ENCODE measurements around the gene TEX38. TPM values are rescaled to one million over a fixed set of nuclear protein-coding genes. Genes with fewer than 3 reads are reported as not detected.
A peak's percentile ranks its signal among the peaks of the same experiment; 100 is the strongest.
"Not testable (repeated sequence)": the region's sequence is repeated elsewhere in the genome, so short reads cannot be mapped to it uniquely, and the experiment has no call there.

Gene TEX38
- total RNA-seq, 4 donors from 2014 or later: not detected

DNA sequence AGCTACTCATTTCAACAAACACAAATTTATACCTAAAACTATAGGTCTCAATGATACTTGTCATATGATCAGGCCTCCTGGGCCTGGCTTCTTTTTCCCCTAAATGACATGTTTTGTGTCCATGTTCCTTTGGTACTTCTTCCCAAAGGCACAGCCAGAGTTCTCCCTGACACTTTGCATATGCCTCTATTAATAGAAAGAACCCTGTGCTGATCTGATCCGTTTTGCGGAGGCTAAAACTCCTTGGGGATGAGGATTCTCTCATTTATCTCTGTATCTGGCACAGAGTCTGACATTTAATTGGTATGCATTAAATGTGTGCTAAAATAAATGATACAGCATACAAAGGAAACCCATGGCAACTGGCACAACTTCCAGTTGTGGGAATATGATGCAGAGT is 15.0 kb upstream of the TEX38 start:
- no peak for DNase-seq
- peaks cover 0 to 23% (median 14%) of the 10 kb centered on the region in 4 donors for H3K4me1 ChIP-seq
- TF ChIP-seq EP300 (IDR thresholded peaks at IDR 0.05; ENCODE audit: low read depth) (no peak), POLR2A (IDR thresholded peaks at IDR 0.05) (no peak), POLR2AphosphoS5 (IDR thresholded peaks at IDR 0.05) (no peak)
- TF ChIP-seq, protein P1, sequence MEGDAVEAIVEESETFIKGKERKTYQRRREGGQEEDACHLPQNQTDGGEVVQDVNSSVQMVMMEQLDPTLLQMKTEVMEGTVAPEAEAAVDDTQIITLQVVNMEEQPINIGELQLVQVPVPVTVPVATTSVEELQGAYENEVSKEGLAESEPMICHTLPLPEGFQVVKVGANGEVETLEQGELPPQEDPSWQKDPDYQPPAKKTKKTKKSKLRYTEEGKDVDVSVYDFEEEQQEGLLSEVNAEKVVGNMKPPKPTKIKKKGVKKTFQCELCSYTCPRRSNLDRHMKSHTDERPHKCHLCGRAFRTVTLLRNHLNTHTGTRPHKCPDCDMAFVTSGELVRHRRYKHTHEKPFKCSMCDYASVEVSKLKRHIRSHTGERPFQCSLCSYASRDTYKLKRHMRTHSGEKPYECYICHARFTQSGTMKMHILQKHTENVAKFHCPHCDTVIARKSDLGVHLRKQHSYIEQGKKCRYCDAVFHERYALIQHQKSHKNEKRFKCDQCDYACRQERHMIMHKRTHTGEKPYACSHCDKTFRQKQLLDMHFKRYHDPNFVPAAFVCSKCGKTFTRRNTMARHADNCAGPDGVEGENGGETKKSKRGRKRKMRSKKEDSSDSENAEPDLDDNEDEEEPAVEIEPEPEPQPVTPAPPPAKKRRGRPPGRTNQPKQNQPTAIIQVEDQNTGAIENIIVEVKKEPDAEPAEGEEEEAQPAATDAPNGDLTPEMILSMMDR (IDR thresholded peaks at IDR 0.05): no peak
- intact Hi-C loops (cut with DNase I; ENCODE audit: low total_unique reads): no loop called here
- 77% methylated on average over 2 of the region's 2 CpGs; no CpG with 5 or more reads in 1 of the 2 donors for WGBS, 2 donors (ENCODE audit: low coverage in 1 of 2)
- H3K4me3 ChIP-seq: no peak overlapping the region
- no peaks in the 10 kb centered on the region for H3K9me3 ChIP-seq
- in situ Hi-C loops (cut with MboI; ENCODE audit: low pct_ligation_motif_present in 1 of 4, low pct_unique_long_range_greater_than_20kb in 1 of 4, low sequenced_read_pairs in 3 of 4): no loop called here
- H3K27ac ChIP-seq: no peak overlapping the region
- no peaks in the 10 kb centered on the region for H3K27me3 ChIP-seq
- H3K36me3 ChIP-seq: peaks cover 0 to 25% (median 12%) of the 10 kb centered on the region in 4 donors

DNA sequence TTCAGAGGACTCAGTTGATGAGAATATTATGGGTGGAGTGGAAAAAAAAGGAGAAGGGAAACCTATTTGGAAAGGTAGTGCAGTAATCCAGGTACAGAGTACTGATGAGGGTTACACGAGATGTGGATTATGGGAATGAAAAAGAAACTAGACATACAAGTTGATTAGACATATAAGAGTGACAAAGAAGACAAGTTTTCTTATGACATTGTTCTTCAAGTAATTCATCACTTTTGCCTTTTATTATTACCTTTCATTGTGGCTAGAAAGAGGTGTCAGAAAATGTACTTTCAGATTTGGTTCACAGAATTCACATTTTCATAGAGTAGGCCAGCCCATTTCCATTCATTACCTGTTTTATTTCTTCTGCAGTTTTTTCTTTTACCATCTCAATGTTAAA is 13.9 kb upstream of the TEX38 start:
- DNase-seq: no peak
- H3K4me3 ChIP-seq: no peak overlapping the region
- H3K27me3 ChIP-seq: no peaks in the 10 kb centered on the region
- WGBS, 2 donors (ENCODE audit: low coverage in 1 of 2): 75 to 88% methylated on average over 1 of the region's 1 CpG
- H3K4me1 ChIP-seq: peaks cover 0 to 22% (median 9%) of the 10 kb centered on the region in 4 donors
- H3K36me3 ChIP-seq: peaks cover 0 to 25% (median 12%) of the 10 kb centered on the region in 4 donors
- intact Hi-C loops (cut with DNase I; ENCODE audit: low total_unique reads): no loop called here
- no peak for TF ChIP-seq POLR2AphosphoS5 (IDR thresholded peaks at IDR 0.05)
- no peak for TF ChIP-seq EP300 (IDR thresholded peaks at IDR 0.05; ENCODE audit: low read depth)
- TF ChIP-seq, protein P1 (IDR thresholded peaks at IDR 0.05): no peak
- no peak for TF ChIP-seq POLR2A (IDR thresholded peaks at IDR 0.05)
- in situ Hi-C loops (cut with MboI; ENCODE audit: low pct_ligation_motif_present in 1 of 4, low pct_unique_long_range_greater_than_20kb in 1 of 4, low sequenced_read_pairs in 3 of 4): no loop called here
- H3K27ac ChIP-seq: peak overlapping the region in 1 of 4 donors; percentile 5
- no peaks in the 10 kb centered on the region for H3K9me3 ChIP-seq

DNA sequence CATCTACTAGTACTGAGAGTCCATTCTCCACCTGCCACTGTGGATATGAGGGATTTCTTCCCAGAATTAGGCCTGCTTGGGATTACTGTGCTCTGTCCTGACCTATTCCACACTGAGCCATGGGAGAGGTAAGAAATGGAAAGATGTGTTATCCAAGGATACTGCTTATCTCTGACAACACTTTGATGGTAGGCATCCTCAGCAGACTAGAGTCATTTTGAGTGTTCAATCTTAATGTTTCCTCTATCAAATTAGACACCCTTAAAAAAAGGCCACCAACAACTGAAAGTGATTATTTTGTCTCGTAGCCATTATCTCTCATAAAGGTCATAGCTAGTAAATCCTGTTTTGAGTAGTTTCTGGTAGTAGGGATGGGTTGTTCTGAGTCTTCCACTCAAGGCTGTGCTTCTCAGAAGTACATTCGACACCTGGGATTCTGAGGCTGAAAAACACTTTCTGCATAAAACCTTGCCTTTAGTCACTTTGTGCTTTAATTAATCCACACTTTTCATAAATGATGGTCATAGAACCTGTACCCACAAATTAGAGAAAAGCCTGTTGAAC is 12.3 kb upstream of the TEX38 start:
- in situ Hi-C loops (cut with MboI; ENCODE audit: low pct_ligation_motif_present in 1 of 4, low pct_unique_long_range_greater_than_20kb in 1 of 4, low sequenced_read_pairs in 3 of 4): no loop called here
- peaks cover 0 to 11% (median 0%) of the 10 kb centered on the region in 4 donors for H3K4me1 ChIP-seq
- peaks cover 0 to 34% (median 14%) of the 10 kb centered on the region in 4 donors for H3K36me3 ChIP-seq
- H3K4me3 ChIP-seq: no peak overlapping the region
- no peak for DNase-seq
- intact Hi-C loops (cut with DNase I; ENCODE audit: low total_unique reads): no loop called here
- H3K27me3 ChIP-seq: no peaks in the 10 kb centered on the region
- no peak overlapping the region for H3K27ac ChIP-seq
- WGBS, 2 donors (ENCODE audit: low coverage in 1 of 2): 76 to 100% methylated on average over 1 to 2 of the region's 2 CpGs
- TF ChIP-seq, protein P1 (IDR thresholded peaks at IDR 0.05): no peak
- TF ChIP-seq POLR2A (IDR thresholded peaks at IDR 0.05) (no peak), POLR2AphosphoS5 (IDR thresholded peaks at IDR 0.05) (no peak), EP300 (IDR thresholded peaks at IDR 0.05; ENCODE audit: low read depth) (no peak)
- H3K9me3 ChIP-seq: no peaks in the 10 kb centered on the region

DNA sequence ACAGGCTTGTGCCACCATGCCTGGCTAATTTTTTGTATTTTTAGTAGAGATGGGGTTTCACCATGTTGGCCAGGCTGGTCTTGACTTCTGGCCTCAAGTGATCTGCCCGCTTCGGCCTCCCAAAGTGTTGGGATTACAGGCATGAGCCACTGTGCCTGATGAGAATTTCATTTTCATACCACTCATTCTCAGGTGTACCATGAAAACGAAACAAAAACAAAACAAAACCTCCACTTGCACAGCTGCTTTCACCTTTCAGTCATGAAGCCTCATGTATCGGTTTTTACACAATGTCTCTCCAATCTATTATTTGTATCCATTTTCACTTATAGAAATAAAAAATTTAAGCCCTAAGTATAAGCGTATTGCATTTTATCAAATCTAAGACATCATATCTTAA is 11.5 kb upstream of the TEX38 start:
- H3K27ac ChIP-seq; H3K27me3 ChIP-seq; intact Hi-C loops (cut with DNase I; ENCODE audit: low total_unique reads); in situ Hi-C loops (cut with MboI; ENCODE audit: low pct_ligation_motif_present in 1 of 4, low pct_unique_long_range_greater_than_20kb in 1 of 4, low sequenced_read_pairs in 3 of 4); H3K4me3 ChIP-seq; DNase-seq; H3K9me3 ChIP-seq: not testable (repeated sequence)
- 76 to 91% methylated on average over 5 of the region's 5 CpGs for WGBS, 2 donors (ENCODE audit: low coverage in 1 of 2)
- H3K36me3 ChIP-seq: peaks cover 0 to 33% (median 15%) of the 10 kb centered on the region in 4 donors
- peaks cover 0 to 10% (median 0%) of the 10 kb centered on the region in 4 donors for H3K4me1 ChIP-seq

DNA sequence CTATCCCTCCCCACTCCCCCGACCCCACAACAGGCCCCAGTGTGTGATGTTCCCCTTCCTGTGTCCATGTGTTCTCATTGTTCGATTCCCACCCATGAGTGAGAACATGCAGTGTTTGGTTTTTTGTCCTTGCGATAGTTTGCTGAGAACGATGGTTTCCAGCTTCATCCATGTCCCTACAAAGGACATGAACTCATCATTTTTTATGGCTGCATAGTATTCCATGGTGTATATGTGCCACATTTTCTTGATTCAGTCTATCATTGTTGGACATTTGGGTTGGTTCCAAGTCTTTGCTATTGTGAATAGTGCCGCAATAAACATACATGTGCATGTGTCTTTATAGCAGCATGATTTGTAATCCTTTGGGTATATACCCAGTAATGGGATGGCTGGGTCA is 8.7 kb upstream of the TEX38 start:
- H3K9me3 ChIP-seq; H3K27me3 ChIP-seq; H3K27ac ChIP-seq; intact Hi-C loops (cut with DNase I; ENCODE audit: low total_unique reads); DNase-seq; H3K4me3 ChIP-seq; in situ Hi-C loops (cut with MboI; ENCODE audit: low pct_ligation_motif_present in 1 of 4, low pct_unique_long_range_greater_than_20kb in 1 of 4, low sequenced_read_pairs in 3 of 4): not testable (repeated sequence)
- WGBS, 2 donors (ENCODE audit: low coverage in 1 of 2): 100% methylated on average over 4 of the region's 5 CpGs; no CpG with 5 or more reads in 1 of the 2 donors
- peaks cover 8 to 33% (median 14%) of the 10 kb centered on the region in 4 donors for H3K4me1 ChIP-seq
- H3K36me3 ChIP-seq: peaks cover 0 to 12% (median 6%) of the 10 kb centered on the region in 4 donors
